Astrocyte (in vitro differentiated cells and primary cell): ENCODE measurements around the gene UHRF2. TPM values are rescaled to one million over a fixed set of nuclear protein-coding genes. Genes with fewer than 3 reads are reported as not detected.

Source experiments
- DNase-seq: peaks from one replicate; pipeline ENCODE4 v3.0.0-alpha.2; 2010; ENCODE audit warnings: low read depth
- FAIRE-seq: peaks from 2 replicates; lab custom pipeline; 2011; peaks lifted over from hg19 to GRCh38; lab: Jason Lieb, UNC
- H2AFZ ChIP-seq: 2 replicates; pipeline ENCODE4 v1.6.0; 2012; ENCODE audit warnings: low read depth, low read length, inconsistent platforms
- H3K27ac ChIP-seq: 2 replicates; pipeline ENCODE4 v1.5.1; 2011; ENCODE audit warnings: low read depth, low read length, inconsistent platforms
- H3K27me3 ChIP-seq: 2 replicates; pipeline ENCODE4 v1.6.0; 2011; ENCODE audit warnings: low read length, inconsistent platforms; ENCODE audit not compliant: insufficient read depth
- H3K36me3 ChIP-seq: 2 replicates; pipeline ENCODE4 v1.5.1; 2011; ENCODE audit warnings: low read length, inconsistent platforms; ENCODE audit not compliant: insufficient read depth
- H3K4me1 ChIP-seq: 2 replicates; pipeline ENCODE4 v1.5.1; 2011; ENCODE audit warnings: low read length, inconsistent platforms; ENCODE audit not compliant: insufficient read depth
- H3K4me2 ChIP-seq: 2 replicates; pipeline ENCODE4 v1.6.0; 2012; ENCODE audit warnings: low read length, inconsistent platforms
- H3K4me3 ChIP-seq: 2 replicates; pipeline ENCODE4 v1.5.1; 2011; ENCODE audit warnings: low read depth, mild to moderate bottlenecking, low read length, inconsistent platforms; ENCODE audit not compliant: insufficient read depth
- H3K79me2 ChIP-seq: 2 replicates; pipeline ENCODE4 v1.6.0; 2012; ENCODE audit warnings: mild to moderate bottlenecking, low read length, inconsistent platforms; ENCODE audit not compliant: insufficient read depth
- H3K9ac ChIP-seq: 2 replicates; pipeline ENCODE4 v1.6.0; 2012; ENCODE audit warnings: mild to moderate bottlenecking, low read length, inconsistent platforms
- H3K9me3 ChIP-seq: 2 replicates; pipeline ENCODE4 v1.5.1; 2012; ENCODE audit warnings: low read depth, mild to moderate bottlenecking, low read length, inconsistent platforms; ENCODE audit not compliant: insufficient read depth
- H4K20me1 ChIP-seq: 2 replicates; pipeline ENCODE4 v1.6.0; 2012; ENCODE audit warnings: low read length, inconsistent platforms; ENCODE audit not compliant: insufficient read depth
- H3K27ac Mint-ChIP-seq: one replicate; pipeline ENCODE4 v1.8.0; 2021; ENCODE audit warnings: mild to moderate bottlenecking, mixed read lengths; ENCODE audit not compliant: unreplicated experiment
- H3K27me3 Mint-ChIP-seq: one replicate; pipeline ENCODE4 v1.8.0; 2021; ENCODE audit warnings: low read depth, mixed read lengths; ENCODE audit not compliant: unreplicated experiment
- H3K36me3 Mint-ChIP-seq: one replicate; pipeline ENCODE4 v1.8.0; 2021; ENCODE audit warnings: low read depth, mixed read lengths; ENCODE audit not compliant: unreplicated experiment
- H3K4me1 Mint-ChIP-seq: one replicate; pipeline ENCODE4 v1.8.0; 2021; ENCODE audit warnings: low read depth, mixed read lengths; ENCODE audit not compliant: unreplicated experiment
- H3K4me3 Mint-ChIP-seq: one replicate; pipeline ENCODE4 v1.8.0; 2021; ENCODE audit warnings: mild to moderate bottlenecking, moderate library complexity, mixed read lengths; ENCODE audit not compliant: unreplicated experiment
- H3K9me3 Mint-ChIP-seq: one replicate; pipeline ENCODE4 v1.8.0; 2021; ENCODE audit warnings: mild to moderate bottlenecking, mixed read lengths; ENCODE audit not compliant: unreplicated experiment
- EZH2 ChIP-seq: IDR thresholded peaks from 2 replicates; pipeline ENCODE4 v1.6.1; 2012; ENCODE audit warnings: mild to moderate bottlenecking, low read length, inconsistent platforms; ENCODE audit not compliant: insufficient read depth
- total RNA-seq: library from RNA; stranded (reverse); gene quantifications from 2 replicates; pipeline ENCODE4 v1.2.1, GENCODE V29; 2021
- TF ChIP-seq, protein P1 (sequence below): IDR thresholded peaks from 2 replicates; pipeline ENCODE4 v1.5.1; 2011; ENCODE audit warnings: low read depth, mild to moderate bottlenecking, inconsistent platforms, low read length, moderate library complexity; ENCODE audit not compliant: insufficient read depth

The UHRF2 gene
- total RNA-seq, 1 donor from 2014 or later: 37.4 TPM

DNA sequence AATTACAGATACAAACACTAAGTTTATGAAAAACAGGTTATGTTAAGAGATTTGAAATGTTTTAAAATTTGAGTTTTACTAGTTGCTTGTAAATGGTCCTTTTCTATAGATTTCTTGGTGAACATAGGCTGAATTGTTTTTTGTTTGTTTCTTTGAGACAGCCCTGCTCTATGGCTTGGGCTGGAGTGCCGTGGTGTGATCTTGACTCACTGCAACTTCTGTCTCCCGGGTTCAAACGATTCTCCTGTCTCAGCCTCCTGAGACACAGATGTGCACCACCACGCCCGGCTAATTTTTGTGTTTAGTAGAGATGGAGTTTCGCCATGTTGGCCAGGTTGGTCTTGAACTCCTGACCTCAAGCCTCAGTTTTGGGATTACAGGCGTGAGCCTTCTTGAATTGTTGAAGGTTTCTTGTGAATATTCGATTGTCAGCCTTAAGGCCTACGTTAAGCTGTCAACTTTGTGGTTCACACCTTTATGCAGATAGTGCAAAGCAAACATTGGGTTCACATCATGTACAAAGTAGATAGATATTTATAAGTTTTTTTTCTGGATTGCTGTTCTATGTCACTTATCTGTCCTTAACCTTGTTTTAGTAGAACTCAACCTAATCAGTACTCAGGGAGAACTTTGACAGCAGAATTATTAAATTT is 26.2 kb downstream of the UHRF2 start:
- Histone ChIP-seq H3K27me3 (no peaks in the 10 kb centered on the region), H3K4me3 (no peak overlapping the region), H3K9ac (no peak overlapping the region), H3K36me3 (peaks cover 2% of the 10 kb centered on the region), H3K4me2 (no peak overlapping the region), H2AFZ (no peak overlapping the region), H3K79me2 (peaks cover 100% of the 10 kb centered on the region), H3K4me1 (peaks cover 4% of the 10 kb centered on the region), H3K9me3 (no peaks in the 10 kb centered on the region), H3K27ac (no peak overlapping the region), H4K20me1 (peaks cover 63% of the 10 kb centered on the region)
- H3K4me3 Mint-ChIP-seq: no peak overlapping the region
- DNase-seq (no peak), FAIRE-seq (no peak)
- no peak for TF ChIP-seq EZH2
- no peak overlapping the region for H3K27ac Mint-ChIP-seq
- peaks cover 4% of the 10 kb centered on the region for H3K36me3 Mint-ChIP-seq
- no peaks in the 10 kb centered on the region for H3K9me3 Mint-ChIP-seq
- H3K27me3 Mint-ChIP-seq: no peaks in the 10 kb centered on the region
- H3K4me1 Mint-ChIP-seq: peaks cover 8% of the 10 kb centered on the region

DNA sequence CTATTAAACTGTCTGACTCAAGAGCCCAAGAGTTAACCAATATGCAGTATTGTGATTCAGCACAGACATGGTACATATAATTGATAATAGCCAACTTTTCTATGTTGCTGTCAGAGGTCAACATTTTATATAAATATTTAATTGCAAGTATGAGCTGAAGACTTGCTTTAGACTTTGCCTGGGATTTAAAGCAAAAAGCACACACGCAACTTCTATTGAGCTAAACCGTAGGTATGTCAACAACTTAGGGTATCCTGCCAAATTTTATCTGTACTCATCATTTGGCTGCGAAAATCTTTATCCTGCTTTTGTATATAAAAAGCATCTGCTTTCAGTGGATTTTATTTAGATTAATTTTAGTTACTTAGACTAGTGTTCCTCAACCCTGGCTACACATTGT is 27.4 kb downstream of the UHRF2 start:
- Histone ChIP-seq H3K4me3 (no peak overlapping the region), H3K27me3 (no peaks in the 10 kb centered on the region), H3K79me2 (peaks cover 100% of the 10 kb centered on the region), H3K4me1 (no peaks in the 10 kb centered on the region), H3K36me3 (peaks cover 2% of the 10 kb centered on the region), H3K4me2 (no peak overlapping the region), H3K9me3 (no peaks in the 10 kb centered on the region), H3K9ac (no peak overlapping the region), H4K20me1 (peaks cover 70% of the 10 kb centered on the region), H3K27ac (no peak overlapping the region), H2AFZ (no peak overlapping the region)
- no peaks in the 10 kb centered on the region for H3K27me3 Mint-ChIP-seq
- TF ChIP-seq EZH2: no peak
- TF ChIP-seq, protein P1, sequence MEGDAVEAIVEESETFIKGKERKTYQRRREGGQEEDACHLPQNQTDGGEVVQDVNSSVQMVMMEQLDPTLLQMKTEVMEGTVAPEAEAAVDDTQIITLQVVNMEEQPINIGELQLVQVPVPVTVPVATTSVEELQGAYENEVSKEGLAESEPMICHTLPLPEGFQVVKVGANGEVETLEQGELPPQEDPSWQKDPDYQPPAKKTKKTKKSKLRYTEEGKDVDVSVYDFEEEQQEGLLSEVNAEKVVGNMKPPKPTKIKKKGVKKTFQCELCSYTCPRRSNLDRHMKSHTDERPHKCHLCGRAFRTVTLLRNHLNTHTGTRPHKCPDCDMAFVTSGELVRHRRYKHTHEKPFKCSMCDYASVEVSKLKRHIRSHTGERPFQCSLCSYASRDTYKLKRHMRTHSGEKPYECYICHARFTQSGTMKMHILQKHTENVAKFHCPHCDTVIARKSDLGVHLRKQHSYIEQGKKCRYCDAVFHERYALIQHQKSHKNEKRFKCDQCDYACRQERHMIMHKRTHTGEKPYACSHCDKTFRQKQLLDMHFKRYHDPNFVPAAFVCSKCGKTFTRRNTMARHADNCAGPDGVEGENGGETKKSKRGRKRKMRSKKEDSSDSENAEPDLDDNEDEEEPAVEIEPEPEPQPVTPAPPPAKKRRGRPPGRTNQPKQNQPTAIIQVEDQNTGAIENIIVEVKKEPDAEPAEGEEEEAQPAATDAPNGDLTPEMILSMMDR: no peak
- peaks cover 7% of the 10 kb centered on the region for H3K36me3 Mint-ChIP-seq
- H3K9me3 Mint-ChIP-seq: no peaks in the 10 kb centered on the region
- no peak overlapping the region for H3K4me3 Mint-ChIP-seq
- no peak overlapping the region for H3K27ac Mint-ChIP-seq
- H3K4me1 Mint-ChIP-seq: peaks cover 7% of the 10 kb centered on the region
- DNase-seq (no peak), FAIRE-seq (no peak)

DNA sequence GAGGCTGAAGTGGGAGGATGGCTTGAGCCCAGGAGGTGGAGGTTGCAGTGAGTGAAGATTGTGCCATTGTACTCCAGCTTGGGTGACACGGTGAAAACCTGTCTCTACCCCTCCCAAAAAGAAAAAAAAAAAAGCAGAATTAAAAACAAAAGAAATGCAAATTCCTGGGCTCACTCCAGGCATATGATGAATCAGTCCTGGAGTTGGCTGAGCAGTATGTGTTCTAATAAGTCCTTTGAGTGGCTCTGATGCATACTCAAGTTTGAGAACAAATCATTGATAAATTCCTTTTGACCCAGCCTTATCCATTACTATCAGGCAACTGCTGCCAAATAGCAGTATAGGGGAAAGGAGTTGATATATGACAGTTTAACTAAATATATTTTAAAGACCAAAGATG is 28.3 kb downstream of the UHRF2 start:
- Mint-ChIP-seq H3K9me3 (no peaks in the 10 kb centered on the region), H3K27ac (no peak overlapping the region), H3K4me1 (peaks cover 7% of the 10 kb centered on the region), H3K27me3 (no peaks in the 10 kb centered on the region), H3K36me3 (peaks cover 9% of the 10 kb centered on the region), H3K4me3 (no peak overlapping the region)
- no peak for FAIRE-seq
- H3K36me3 ChIP-seq: peaks cover 2% of the 10 kb centered on the region
- H3K27me3 ChIP-seq: no peaks in the 10 kb centered on the region
- no peaks in the 10 kb centered on the region for H3K9me3 ChIP-seq
- H3K4me1 ChIP-seq: no peaks in the 10 kb centered on the region
- H3K9ac ChIP-seq: no peak overlapping the region
- peaks cover 72% of the 10 kb centered on the region for H4K20me1 ChIP-seq
- peak; percentile 19 for DNase-seq
- no peak overlapping the region for H3K27ac ChIP-seq
- no peak overlapping the region for H3K4me3 ChIP-seq
- H3K4me2 ChIP-seq: no peak overlapping the region
- no peak overlapping the region for H2AFZ ChIP-seq
- TF ChIP-seq EZH2: no peak
- TF ChIP-seq, protein P1: no peak
- H3K79me2 ChIP-seq: peaks cover 100% of the 10 kb centered on the region
